DMS 273 (cell line): ENCODE data around the gene CNOT6.

Experiments
- DNase-seq: peaks from one replicate; lab custom pipeline; 2025; ENCODE audit not compliant: unreplicated experiment; lab: John Stamatoyannopoulos, UW

CNOT6 gene

GRCh38 chr5:180598797-180599589 lies 104.8 kb downstream of the CNOT6 start:
- no peak for DNase-seq

- DNase-seq, result no peak
Measured at GRCh38 chr5:180599590-180599914, 105.4 kb downstream of the CNOT6 start.

- DNase-seq, result no peak
Measured at GRCh38 chr5:180599981-180600553, 105.9 kb downstream of the CNOT6 start.

GRCh38 chr5:180600554-180601041 lies 106.4 kb downstream of the CNOT6 start:
- DNase-seq, result no peak

- DNase-seq, result no peak
Measured at GRCh38 chr5:180601591-180602480, 107.7 kb downstream of the CNOT6 start.

- no peak for DNase-seq
Measured at GRCh38 chr5:180602481-180603075, 108.4 kb downstream of the CNOT6 start.

- DNase-seq, result no peak
Measured at GRCh38 chr5:180603076-180603594, 109.0 kb downstream of the CNOT6 start.

- DNase-seq, result no peak
Measured at GRCh38 chr5:180604271-180604670, 110.1 kb downstream of the CNOT6 start.

GRCh38 chr5:180605554-180606214 lies 111.5 kb downstream of the CNOT6 start:
- peak; percentile 76 for DNase-seq

- no peak for DNase-seq
Measured at GRCh38 chr5:180606215-180606785, 112.1 kb downstream of the CNOT6 start.

- DNase-seq, result no peak
Measured at GRCh38 chr5:180607861-180608571, 113.8 kb downstream of the CNOT6 start.

GRCh38 chr5:180608572-180609310 lies 114.6 kb downstream of the CNOT6 start:
- no peak for DNase-seq

- DNase-seq, result no peak
Measured at GRCh38 chr5:180609386-180609785, 115.2 kb downstream of the CNOT6 start.

- no peak for DNase-seq
Measured at GRCh38 chr5:180609817-180610550, 115.8 kb downstream of the CNOT6 start.

GRCh38 chr5:180611140-180611850 lies 117.1 kb downstream of the CNOT6 start:
- DNase-seq, result no peak

GRCh38 chr5:180612683-180613082 lies 118.5 kb downstream of the CNOT6 start:
- DNase-seq, result no peak

- DNase-seq, result no peak
Measured at GRCh38 chr5:180613188-180613813, 119.1 kb downstream of the CNOT6 start.
